ENCODE results near the gene BTBD18.
"Not testable (repeated sequence)": the region's sequence is repeated elsewhere in the genome, so short reads cannot be mapped to it uniquely, and the experiment has no call there.

Gene BTBD18

DNA sequence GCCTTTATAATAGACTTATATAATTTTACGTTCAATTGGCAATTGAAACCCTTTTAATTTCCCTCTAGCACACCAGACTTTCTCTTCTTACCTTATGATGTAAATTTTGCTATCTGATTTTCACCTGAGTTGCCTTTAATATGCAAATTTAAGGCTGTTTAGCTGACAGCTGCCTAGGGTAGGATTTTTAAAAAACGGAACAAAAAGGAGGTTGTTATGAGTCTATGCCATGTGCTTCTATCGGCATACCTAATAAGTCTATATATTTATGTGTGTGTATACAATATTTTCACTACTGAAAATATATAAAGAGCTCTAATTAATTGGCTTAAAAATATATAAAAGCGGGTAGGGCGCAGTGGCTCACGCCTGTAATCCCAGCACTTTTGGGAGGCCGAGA, 22.1 kb downstream of the BTBD18 start:
- DNase-seq (ENCODE audit: low read depth): no peak

DNA sequence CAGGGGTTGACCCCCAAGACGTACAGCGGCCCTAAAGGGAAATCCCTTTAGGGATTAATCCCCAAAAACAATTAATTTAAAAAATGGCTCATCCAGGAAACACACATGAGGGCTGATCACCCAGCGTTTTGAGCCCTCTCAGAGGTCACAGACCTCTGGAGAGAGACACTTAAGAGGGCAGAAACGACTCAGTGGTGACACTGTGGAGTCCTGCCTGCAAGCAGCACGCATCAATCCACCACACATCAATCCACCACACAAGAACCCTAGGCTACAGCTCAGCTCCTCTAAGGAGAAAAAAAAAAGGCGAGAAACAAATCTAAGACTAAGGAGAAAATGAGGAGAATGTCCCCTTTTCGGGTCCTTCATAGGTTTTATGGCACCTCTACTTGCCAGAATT, 22.8 kb downstream of the BTBD18 start:
- no peak for DNase-seq (ENCODE audit: low read depth)

DNA sequence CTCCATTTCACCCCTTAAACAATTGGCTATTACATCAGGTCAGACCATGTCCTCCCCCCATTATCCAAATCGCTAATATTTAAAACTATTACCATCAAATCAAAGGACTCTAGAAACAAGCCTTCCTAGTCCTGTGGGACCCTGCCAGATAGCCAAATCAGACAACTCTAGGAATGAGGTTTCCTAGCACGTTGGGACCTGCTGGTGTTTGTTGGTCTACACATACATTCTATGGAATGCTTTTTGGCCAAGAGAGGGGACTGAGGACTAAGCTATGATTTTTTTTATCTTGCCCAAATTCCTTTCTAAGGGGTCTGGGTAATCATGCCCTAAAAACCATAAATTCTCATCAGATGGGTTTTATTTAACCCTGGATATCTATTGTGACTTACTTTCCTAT, 24.4 kb downstream of the BTBD18 start:
- DNase-seq (ENCODE audit: low read depth): no peak

DNA sequence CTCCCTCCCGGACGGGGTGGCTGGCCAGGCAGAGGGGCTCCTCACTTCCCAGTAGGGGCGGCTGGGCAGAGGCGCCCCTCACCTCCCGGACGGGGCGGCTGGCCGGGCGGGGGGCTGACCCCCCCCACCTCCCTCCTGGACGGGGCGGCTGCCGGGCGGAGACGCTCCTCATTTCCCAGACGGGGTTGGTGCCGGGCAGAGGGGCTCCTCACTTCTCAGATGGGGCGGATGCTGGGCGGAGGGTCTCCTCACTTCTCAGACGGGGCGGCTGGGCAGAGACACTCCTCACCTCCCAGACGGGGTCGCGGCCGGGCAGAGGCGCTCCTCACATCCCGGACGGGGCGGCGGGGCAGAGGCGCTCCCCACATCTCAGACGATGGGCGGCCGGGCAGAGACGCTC, 34.9 kb downstream of the BTBD18 start:
- DNase-seq (ENCODE audit: low read depth): not testable (repeated sequence)

DNA sequence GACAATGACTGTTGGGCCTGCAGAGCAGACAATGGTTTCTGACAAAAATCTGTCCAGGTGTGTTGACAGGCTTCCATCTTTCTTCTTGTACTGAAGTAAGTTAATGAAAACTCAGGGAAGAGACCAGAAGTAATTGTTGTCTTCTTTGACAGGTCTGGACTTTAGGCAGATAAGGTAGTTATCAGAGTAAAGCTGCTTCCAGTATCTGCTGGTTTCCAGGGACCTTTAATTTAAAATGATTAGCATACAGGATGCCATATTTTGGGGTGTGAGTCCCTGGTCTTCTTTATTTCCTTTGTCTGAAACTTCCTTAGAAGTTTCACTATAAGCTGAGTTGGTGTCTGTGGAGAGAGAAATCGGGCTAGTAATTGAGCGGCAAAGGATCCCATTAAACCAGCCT, 37.8 kb downstream of the BTBD18 start:
- no peak for DNase-seq (ENCODE audit: low read depth)

DNA sequence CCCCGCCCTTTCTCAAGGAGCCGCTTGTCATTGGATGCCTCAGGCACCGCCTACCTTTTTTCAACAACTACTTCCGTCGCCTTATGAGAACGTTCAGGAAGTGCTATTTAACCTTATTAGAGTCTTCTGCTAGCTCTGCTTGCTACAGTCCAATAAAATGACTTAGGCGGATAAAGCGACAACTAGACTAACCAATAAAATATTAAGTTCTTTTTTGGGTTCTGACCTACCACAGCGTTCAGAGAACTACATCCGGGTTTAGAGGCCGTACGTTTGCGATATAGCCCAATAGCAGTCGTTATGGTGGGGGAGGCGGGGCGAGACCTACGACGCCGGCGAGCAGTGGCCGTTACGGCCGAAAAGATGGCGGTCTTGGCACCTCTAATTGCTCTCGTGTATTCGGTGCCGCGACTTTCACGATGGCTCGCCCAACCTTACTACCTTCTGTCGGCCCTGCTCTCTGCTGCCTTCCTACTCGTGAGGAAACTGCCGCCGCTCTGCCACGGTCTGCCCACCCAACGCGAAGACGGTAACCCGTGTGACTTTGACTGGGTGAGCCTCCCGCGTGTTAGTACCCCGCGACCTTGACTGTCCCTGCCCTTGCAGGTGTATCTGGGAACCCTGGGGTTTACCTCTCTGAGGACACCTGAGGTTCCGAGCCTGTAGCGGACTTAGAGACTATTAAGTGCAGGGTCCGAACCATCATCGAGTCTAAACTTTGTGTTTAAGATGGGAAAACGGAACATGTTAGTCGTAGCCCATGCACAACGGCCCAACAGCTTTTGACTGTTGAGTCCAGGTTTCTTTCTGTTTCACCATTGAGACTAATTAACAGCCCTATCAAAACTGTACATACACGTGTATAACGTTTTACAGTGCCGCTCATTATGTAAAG, 39.1 kb downstream of the BTBD18 start, which contains the start of gene TMX2:
Gene TMX2, plus strand, starts transcription at position 338 of the 895 bp plus-strand sequence. Its CDS starts 26 bp downstream, at position 364.
- peak; percentile 98 for DNase-seq (ENCODE audit: low read depth)

DNA sequence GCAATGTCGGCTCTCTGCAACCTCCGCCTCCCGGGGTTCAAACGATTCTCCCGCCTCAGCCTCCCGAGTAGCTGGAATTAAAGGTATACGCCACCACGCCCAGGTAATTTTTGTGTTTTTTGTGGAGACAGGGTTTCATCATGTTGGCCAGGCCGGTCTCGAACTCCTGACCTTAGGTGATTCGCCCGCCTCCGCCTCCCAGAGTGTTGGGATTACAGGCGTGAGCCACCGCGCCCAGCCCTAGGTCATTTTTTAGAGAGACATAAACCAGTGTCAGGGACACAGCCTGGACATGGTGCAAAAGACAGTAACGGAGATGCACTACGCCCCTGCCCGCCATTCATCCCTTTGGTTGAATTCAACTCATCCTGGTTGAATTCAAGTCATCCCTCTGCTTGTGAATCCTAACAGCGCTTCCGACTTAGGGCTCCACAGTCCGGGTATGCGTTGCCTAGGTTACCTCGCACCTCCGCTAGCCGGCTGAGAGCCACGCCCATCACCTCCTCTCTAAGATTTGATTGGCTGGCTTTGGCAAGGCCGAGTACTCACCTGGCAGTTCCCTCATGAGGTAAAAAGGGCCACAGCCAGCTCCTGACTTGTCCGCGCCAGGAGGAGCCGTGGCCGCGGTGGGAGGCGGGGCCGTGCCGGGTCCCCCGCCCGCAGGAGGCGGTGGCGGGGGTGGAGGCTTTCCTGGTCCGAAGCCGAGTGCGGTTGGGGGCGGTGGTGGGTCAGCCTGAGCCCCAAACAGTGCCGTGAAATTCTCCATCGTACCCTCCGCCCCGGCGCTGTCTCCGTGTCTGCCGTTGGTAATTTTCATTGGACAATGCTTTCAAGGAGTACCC, 40.0 kb downstream of the BTBD18 start, which contains the start of gene MED19:
Gene MED19, minus strand, starts transcription at position 802 of the 842 bp plus-strand sequence. Its CDS starts 36 bp downstream, at position 766.
- DNase-seq (ENCODE audit: low read depth): peak; percentile 32

DNA sequence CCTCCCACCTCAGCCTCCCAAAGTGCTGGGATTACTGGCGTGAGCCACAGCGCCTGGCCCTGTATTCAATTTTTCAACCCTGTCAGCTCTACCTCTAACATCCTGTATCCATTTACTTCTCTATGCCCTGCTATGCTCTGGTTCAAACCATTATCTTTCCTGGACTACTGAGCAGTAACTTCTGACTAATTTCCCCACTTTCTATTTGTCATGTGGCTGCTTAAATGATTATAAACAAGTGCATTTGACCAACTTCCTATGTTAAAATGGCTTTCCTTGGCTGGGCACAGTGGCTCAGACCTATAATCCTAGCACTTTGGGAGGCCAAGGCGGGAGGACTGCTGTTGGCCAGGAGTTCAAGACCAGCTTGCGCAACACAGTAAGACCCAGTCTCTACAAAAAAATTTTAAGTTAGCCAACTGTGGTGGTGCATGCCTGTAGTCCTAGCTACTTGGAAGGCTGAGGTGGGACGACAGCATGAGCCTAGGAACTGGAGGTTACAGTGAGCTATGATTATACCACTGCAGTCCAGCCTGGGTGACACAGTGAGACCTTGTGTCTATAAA, 41.7 kb downstream of the BTBD18 start:
- no peak for DNase-seq (ENCODE audit: low read depth)

DNA sequence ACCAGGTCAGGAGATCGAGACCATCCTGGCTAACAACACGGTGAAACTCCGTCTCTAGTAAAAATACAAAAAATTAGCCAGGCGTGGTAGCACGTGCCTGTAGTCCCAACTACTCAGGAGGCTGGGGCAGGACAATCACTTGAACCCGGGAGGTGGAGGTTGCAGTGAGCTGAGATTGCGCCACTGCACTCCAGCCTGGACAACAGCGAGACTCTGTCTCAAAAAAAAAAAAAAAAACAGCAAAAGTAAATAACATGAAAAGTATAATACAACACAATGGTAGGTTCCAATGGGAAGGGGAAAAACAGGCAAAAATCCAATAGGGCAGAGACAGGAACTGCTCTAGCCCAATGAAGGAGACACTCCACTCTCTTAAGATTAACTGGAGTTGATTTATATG, 46.2 kb downstream of the BTBD18 start:
- DNase-seq (ENCODE audit: low read depth): not testable (repeated sequence)

DNA sequence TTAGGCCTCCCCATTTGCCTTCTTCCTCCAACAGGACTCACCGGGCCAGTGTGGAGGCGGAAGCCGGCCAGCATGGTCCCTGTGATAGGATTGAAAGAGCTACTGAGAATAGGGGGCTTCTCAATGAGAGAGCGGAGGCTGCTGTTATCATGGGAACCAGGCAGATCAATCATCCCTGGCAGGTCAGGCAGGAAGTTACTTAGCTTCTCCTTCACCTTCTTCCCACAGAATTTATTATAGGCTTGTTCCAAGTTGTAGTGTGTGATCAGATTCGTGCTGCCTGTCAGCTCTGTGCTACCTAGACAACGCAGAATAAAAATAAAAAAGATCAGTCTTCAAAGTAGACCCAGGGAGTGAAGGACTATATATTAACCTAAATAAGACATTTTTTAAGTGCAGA, 46.7 kb downstream of the BTBD18 start:
- DNase-seq (ENCODE audit: low read depth): no peak

DNA sequence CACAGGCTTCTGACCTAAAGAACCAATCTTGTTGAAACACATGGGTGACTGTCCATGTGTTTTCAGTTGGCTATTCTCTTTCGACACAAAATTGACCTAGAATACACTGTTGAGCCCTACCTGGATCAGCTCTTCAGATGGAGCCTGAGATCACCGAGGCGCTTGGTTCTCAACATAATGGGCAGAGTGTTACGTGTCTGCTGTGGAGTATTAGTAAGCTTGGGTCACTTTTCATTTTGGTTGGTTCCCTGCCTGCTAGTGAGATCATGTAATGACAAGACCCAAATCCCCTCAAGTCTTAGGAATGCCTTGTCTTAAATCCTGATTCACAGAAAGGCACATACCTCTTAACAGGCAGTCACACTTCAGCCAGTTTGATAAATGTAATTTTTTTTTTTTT, 48.3 kb downstream of the BTBD18 start:
- DNase-seq (ENCODE audit: low read depth): no peak

DNA sequence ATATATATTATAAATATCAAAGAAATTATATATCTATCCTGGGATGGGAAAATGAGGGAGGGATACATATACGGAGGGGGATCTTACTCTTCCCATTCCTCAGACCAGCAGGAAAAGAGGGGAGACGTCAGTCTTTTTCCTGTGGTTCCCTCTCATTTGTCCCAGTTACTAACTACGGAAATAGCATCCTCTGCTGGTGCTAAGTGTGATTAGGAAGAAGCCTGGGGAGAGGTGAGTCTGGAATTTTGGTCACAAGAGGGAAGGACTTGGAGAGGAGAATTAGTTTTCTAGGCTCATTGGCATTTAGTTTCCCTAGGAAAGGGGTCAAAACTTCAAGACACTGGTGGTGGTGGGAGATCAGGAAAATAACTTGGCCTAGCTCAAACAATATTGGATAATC, 51.2 kb downstream of the BTBD18 start:
- no peak for DNase-seq (ENCODE audit: low read depth)

DNA sequence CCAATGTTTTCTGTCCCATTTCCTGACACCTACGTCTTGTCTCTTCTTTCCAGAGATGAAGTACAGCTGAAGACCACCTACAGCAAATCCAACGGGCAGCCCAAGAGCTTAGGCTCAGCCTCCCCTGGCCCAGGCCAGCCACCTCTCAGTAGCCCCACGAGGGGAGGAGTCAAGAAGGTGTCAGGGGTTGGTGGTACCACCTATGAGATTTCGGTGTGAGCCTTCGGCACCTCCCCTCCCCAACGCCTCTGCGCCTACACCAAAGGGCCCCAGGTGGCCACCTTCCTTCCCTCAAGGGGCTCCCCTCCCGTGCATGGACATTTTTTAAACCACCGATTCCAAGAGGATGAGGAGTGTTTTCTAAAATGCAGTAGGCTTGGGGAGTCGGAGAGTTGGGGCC, 51.8 kb downstream of the BTBD18 start:
- DNase-seq (ENCODE audit: low read depth): no peak

DNA sequence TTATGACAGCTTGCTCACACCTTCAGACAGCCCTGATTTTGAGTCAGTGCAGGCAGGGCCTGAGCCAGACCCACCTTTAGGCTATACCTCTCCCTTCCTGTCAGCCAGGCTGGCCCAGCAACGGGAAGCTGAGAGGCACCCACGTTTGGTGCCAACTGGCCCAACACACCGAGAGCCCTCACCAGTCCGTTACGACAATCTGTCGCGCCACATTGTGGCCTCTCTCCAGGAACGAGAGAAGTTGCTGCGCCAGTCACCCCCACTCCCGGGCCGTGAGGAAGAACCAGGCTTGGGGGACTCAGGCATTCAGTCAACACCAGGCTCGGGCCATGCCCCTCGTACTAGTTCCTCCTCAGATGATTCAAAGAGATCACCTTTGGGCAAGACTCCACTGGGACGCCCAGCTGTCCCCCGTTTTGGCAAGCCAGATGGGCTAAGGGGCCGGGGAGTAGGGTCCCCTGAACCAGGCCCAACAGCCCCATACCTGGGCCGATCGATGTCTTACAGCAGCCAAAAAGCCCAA, 52.7 kb downstream of the BTBD18 start:
- DNase-seq (ENCODE audit: low read depth): no peak
